Aorta (tissue), 5 donors: ENCODE results near the gene RBM19. TPM values are rescaled to one million over a fixed set of nuclear protein-coding genes. Genes with fewer than 3 reads are reported as not detected.

Source experiments
- ATAC-seq: fragments of 200-7000 bp; cut with Tn5 transposase; one replicate; pipeline ENCODE4 v1.9.1; 2022; ENCODE audit warnings: moderate library complexity; ENCODE audit not compliant: low FRiP score
- DNase-seq, 2 donors: peaks; one replicate each; pipeline ENCODE4 v3.0.0-alpha.2; 2020
- H3K27ac ChIP-seq, 2 donors: one replicate each; pipeline ENCODE4 v1.5.1; 2013; ENCODE audit warnings: low read length in 2 of 2, mild to moderate bottlenecking in 2 of 2, moderate library complexity in 2 of 2, control low read depth in 1 of 2, inconsistent platforms in 1 of 2, low read depth in 1 of 2
- H3K27me3 ChIP-seq, 2 donors: one replicate each; pipeline ENCODE4 v1.6.1; 2013; ENCODE audit warnings: control low read depth in 1 of 2, low read length in 1 of 2, mild to moderate bottlenecking in 1 of 2, moderate library complexity in 1 of 2; ENCODE audit not compliant: insufficient read depth in 2 of 2, control insufficient read depth in 1 of 2
- H3K36me3 ChIP-seq, 2 donors: one replicate each; pipeline ENCODE4 v1.6.1; 2013; ENCODE audit warnings: control low read depth in 1 of 2, low read length in 1 of 2, mild to moderate bottlenecking in 1 of 2; ENCODE audit not compliant: insufficient read depth in 2 of 2, control insufficient read depth in 1 of 2
- H3K4me1 ChIP-seq, 2 donors: one replicate each; pipeline ENCODE4 v1.6.1; 2013; ENCODE audit warnings: low read length in 2 of 2, control low read depth in 1 of 2, mild to moderate bottlenecking in 1 of 2, moderate library complexity in 1 of 2; ENCODE audit not compliant: insufficient read depth in 2 of 2, control insufficient read depth in 1 of 2
- H3K4me3 ChIP-seq, 2 donors: one replicate each; pipeline ENCODE4 v1.5.1; 2013; ENCODE audit warnings: low read length in 2 of 2, control low read depth in 1 of 2, mild to moderate bottlenecking in 1 of 2
- H3K9me3 ChIP-seq: one replicate; pipeline ENCODE4 v1.6.1; 2013; ENCODE audit warnings: mild to moderate bottlenecking, low read length; ENCODE audit not compliant: control insufficient read depth
- WGBS, 2 donors: extraction: QIAGEN DNeasy Blood & Tissue Kit; methylation state at CpG; one replicate each; pipeline ENCODE4 v1.1.7; 2013; 5-methylcytosine and 5-hydroxymethylcytosine counted together
- intact Hi-C, 2 donors: fragments of 100-400 bp; cut with DNase I; formaldehyde crosslinking; loops; one replicate each; pipeline versions ENCODE4 v1.14.2 to v1.15.0; 2022
- polyA plus RNA-seq, 2 donors: library from polyadenylated mRNA; stranded (reverse); fragments of 200-250 nt; gene quantifications; one replicate each; pipeline ENCODE4 v1.2.3, GENCODE V29; 2013
- total RNA-seq, 2 donors: library from RNA; stranded (reverse); fragmentation: NEBNext Ultra II Directional; extraction: Animal tissue kit (Norgen Biotek cat#: 25700); gene quantifications; one replicate each; pipeline ENCODE4 v1.2.1, GENCODE V29; 2021
- donor health status: healthy with polysubstance abuse.
- donor health status: Bipolar disorder and iron deficiency.
- donor health status: DM: no; HTN: no; CAD: no.
- donor health status: DM: no; HTN: no; CAD: no.
- donor health status: DM: yes; HTN: yes; CAD: no.

RBM19 gene
- total and polyA plus RNA-seq, 4 donors: 5.6 to 31.8 (median 26.0) TPM

GRCh38 chr12:113874999-113875561 is 91.0 kb downstream of the RBM19 start:
- ATAC-seq: peak; percentile 57
- no peaks in the 10 kb centered on the region for H3K9me3 ChIP-seq
- intact Hi-C loops: no loop called here
- no peaks in the 10 kb centered on the region for H3K27me3 ChIP-seq
- H3K36me3 ChIP-seq: no peaks in the 10 kb centered on the region
- 71 to 77% methylated on average over 18 of the region's 18 CpGs for WGBS, 2 donors
- H3K4me1 ChIP-seq: no peaks in the 10 kb centered on the region
- no peak overlapping the region for H3K27ac ChIP-seq
- no peak overlapping the region for H3K4me3 ChIP-seq
- no peak for DNase-seq

DNA sequence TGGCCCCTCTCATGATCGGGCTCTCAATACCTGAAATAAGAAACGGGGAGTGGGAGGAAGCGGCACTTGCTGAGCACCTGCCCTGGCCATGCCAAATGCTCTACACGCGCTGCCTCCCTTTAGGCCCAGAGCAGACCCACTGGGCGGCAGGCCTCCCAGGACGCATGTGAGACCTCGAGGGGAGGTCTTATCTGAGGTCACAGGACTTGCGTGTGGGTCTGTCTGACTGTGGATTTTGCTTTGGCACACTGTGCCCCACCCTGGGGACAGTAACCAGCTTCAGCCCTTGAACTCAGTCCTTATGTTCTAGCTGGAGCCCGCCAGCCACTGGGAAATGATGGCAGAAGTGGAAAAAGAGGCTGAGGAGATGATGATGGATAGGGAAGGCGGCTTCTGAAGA is 91.8 kb downstream of the RBM19 start:
- Histone ChIP-seq H3K4me3 (no peak overlapping the region), H3K27ac (no peak overlapping the region), H3K9me3 (no peaks in the 10 kb centered on the region), H3K27me3 (no peaks in the 10 kb centered on the region), H3K4me1 (no peaks in the 10 kb centered on the region), H3K36me3 (no peaks in the 10 kb centered on the region)
- no peak for ATAC-seq
- no peak for DNase-seq
- intact Hi-C loops: no loop called here
- WGBS, 2 donors: 96% methylated on average over 11 of the region's 11 CpGs

DNA sequence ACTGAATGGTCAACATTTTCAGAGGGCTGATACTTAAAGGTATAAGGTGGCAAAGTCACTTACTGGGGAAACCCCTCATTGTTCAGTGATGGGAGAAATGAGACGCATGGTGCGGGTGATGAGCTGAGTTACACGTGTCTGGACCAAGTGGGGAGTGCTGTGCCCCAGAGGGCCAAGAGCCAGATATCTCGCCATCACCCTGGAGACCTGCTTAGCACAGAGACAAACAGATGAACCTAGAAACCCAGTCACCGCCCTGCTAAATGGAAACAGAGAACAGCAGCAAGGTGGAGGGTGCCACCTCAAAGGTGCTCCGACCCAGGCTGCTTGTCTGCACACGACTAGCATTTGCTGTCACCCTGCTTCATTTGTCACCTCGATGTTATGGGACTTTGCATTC is 92.4 kb downstream of the RBM19 start:
- no peaks in the 10 kb centered on the region for H3K4me1 ChIP-seq
- no peak overlapping the region for H3K27ac ChIP-seq
- no peak for DNase-seq
- 88 to 94% methylated on average over 8 of the region's 8 CpGs for WGBS, 2 donors
- no peak overlapping the region for H3K4me3 ChIP-seq
- no peak for ATAC-seq
- no peaks in the 10 kb centered on the region for H3K36me3 ChIP-seq
- no peaks in the 10 kb centered on the region for H3K9me3 ChIP-seq
- H3K27me3 ChIP-seq: no peaks in the 10 kb centered on the region
- intact Hi-C loops: no loop called here

GRCh38 chr12:113870890-113871289 is 95.2 kb downstream of the RBM19 start:
- DNase-seq (no peak), ATAC-seq (no peak)
- H3K36me3 ChIP-seq: no peaks in the 10 kb centered on the region
- no peaks in the 10 kb centered on the region for H3K4me1 ChIP-seq
- no peaks in the 10 kb centered on the region for H3K9me3 ChIP-seq
- no peak overlapping the region for H3K4me3 ChIP-seq
- 60 to 74% methylated on average over 2 of the region's 2 CpGs for WGBS, 2 donors
- no peak overlapping the region for H3K27ac ChIP-seq
- intact Hi-C loops: no loop called here
- H3K27me3 ChIP-seq: no peaks in the 10 kb centered on the region

DNA sequence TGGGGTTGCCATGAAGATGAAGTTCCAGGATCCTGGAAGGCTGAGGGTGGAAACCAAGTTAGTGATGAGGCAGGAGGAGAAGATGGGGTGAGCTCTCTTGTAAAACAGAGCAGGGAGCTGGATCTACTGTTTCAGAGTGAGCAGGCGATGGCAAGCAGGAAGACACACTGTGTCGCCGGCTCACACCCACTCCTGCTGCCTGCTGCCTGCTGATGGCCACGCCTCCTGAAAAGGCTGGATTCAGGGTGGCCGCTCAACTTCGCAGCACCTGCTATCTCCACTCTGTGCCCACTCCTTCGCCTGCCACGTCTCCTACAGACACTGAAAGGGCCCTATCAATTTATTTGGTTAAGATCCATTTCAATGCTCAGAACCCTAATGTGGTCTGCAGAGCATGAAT is 96.1 kb downstream of the RBM19 start:
- H3K4me3 ChIP-seq: no peak overlapping the region
- H3K27ac ChIP-seq: no peak overlapping the region
- H3K36me3 ChIP-seq: no peaks in the 10 kb centered on the region
- DNase-seq (no peak), ATAC-seq (no peak)
- no peaks in the 10 kb centered on the region for H3K27me3 ChIP-seq
- intact Hi-C loops: no loop called here
- no peaks in the 10 kb centered on the region for H3K9me3 ChIP-seq
- 80 to 86% methylated on average over 8 of the region's 8 CpGs for WGBS, 2 donors
- H3K4me1 ChIP-seq: no peaks in the 10 kb centered on the region

DNA sequence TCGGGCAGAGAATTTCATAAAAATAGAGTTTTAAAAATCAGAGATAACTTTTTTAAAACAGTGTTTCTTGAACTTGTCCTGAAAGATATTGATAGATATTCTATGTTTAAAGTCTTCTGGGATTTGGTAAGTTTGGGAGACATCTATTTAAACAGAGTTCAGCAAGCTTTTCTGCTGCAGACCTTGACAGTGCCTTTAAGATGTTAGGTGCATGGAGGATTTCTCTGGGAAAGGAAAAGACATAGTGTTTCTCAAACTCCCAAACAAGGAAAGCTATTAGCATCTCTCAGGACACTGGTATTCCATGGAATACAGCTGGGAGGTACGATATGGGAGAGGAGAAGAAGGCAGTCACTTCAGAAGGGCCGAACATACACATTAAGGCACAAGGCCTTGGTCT is 97.8 kb downstream of the RBM19 start:
- no peak for DNase-seq
- H3K4me3 ChIP-seq: no peak overlapping the region
- H3K27me3 ChIP-seq: no peaks in the 10 kb centered on the region
- H3K9me3 ChIP-seq: no peaks in the 10 kb centered on the region
- intact Hi-C loops: no loop called here
- 92% methylated on average over 3 of the region's 3 CpGs for WGBS, 2 donors
- H3K4me1 ChIP-seq: no peaks in the 10 kb centered on the region
- H3K27ac ChIP-seq: no peak overlapping the region
- ATAC-seq: no peak
- H3K36me3 ChIP-seq: no peaks in the 10 kb centered on the region

GRCh38 chr12:113867258-113867657 is 98.9 kb downstream of the RBM19 start:
- H3K9me3 ChIP-seq: no peaks in the 10 kb centered on the region
- no peaks in the 10 kb centered on the region for H3K4me1 ChIP-seq
- DNase-seq (no peak), ATAC-seq (no peak)
- no peaks in the 10 kb centered on the region for H3K36me3 ChIP-seq
- H3K27ac ChIP-seq: no peak overlapping the region
- 79 to 84% methylated on average over 6 of the region's 6 CpGs for WGBS, 2 donors
- intact Hi-C loops: no loop called here
- H3K27me3 ChIP-seq: no peaks in the 10 kb centered on the region
- no peak overlapping the region for H3K4me3 ChIP-seq

DNA sequence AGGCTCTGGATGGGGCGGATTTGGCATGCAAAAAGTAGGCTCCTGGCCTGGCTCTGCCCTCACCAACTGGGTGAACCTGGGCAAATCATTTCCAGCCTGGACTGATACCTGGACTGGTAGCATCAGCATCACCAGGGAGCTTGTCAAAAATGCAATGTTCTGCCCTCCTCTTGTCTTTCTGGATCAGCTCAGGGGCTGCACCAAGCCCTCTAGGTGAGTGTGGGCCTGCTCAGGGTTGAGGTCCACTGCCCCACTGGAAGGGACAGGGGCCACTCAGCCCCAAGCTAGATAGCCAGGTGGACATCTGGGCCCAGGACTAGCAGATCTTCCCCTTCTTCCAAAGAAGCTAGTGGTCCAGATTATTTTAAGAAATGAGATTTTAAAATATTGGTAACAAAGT is 99.6 kb downstream of the RBM19 start:
- no peak for DNase-seq
- 94 to 100% methylated on average over 1 of the region's 1 CpG for WGBS, 2 donors

DNA sequence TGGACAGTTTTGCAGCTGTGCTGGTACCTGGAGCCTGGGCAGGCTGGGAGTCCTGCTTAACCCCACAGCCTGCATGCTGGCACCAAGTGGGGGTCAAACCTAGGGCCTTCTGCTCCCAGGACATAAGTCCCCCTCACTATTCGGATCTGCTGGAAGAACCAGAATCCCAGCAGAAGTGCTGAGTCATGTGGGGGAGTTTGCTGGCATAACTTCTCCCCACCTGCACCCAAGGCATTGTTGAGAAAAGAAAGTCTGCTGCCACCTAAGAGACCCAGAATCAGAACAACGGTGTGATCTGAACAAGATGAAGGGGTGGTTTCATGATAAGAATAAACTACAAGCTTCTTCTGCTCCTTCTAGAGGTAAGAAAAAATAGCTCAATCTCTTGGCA is 102.7 kb downstream of the RBM19 start:
- Histone ChIP-seq H3K4me3 (no peak overlapping the region), H3K36me3 (peaks cover 0 to 3% of the 10 kb centered on the region in 2 donors), H3K4me1 (no peaks in the 10 kb centered on the region), H3K27ac (no peak overlapping the region), H3K27me3 (no peaks in the 10 kb centered on the region), H3K9me3 (no peaks in the 10 kb centered on the region)
- ATAC-seq (no peak), DNase-seq (no peak)
- intact Hi-C loops: no loop called here
- WGBS, 2 donors: 81 to 84% methylated on average over 2 of the region's 2 CpGs

More for the DNA sequence above, 99.6 kb downstream of the RBM19 start:
- H3K4me1 ChIP-seq: no peaks in the 10 kb centered on the region
- no peak overlapping the region for H3K27ac ChIP-seq
- H3K9me3 ChIP-seq: no peaks in the 10 kb centered on the region
- H3K4me3 ChIP-seq: no peak overlapping the region
- no peaks in the 10 kb centered on the region for H3K36me3 ChIP-seq
- no peak for ATAC-seq
- intact Hi-C loops: no loop called here
- H3K27me3 ChIP-seq: no peaks in the 10 kb centered on the region
